GM19467 (cell line): ENCODE data around the gene NNMT.

ENCODE experiments used
- ATAC-seq: cut with Tn5 transposase; IDR thresholded peaks from one replicate; pipeline ENCODE4 v1.9.1; 2021; ENCODE audit warnings: mild to moderate bottlenecking, moderate library complexity; ENCODE audit not compliant: unreplicated experiment

The NNMT gene

GRCh38 chr11:114343493-114343892, 47.3 kb downstream of the NNMT start:
- no peak for ATAC-seq

GRCh38 chr11:114344494-114344893, 48.3 kb downstream of the NNMT start:
- no peak for ATAC-seq

GRCh38 chr11:114345575-114346222, 49.5 kb downstream of the NNMT start:
- no peak for ATAC-seq

GRCh38 chr11:114346709-114347141, 50.5 kb downstream of the NNMT start:
- ATAC-seq: no peak

- no peak for ATAC-seq
Observed at GRCh38 chr11:114348200-114349191, 52.3 kb downstream of the NNMT start.

GRCh38 chr11:114350022-114350421, 53.8 kb downstream of the NNMT start:
- ATAC-seq: no peak

- ATAC-seq: no peak
Observed at GRCh38 chr11:114353443-114353842, 57.2 kb downstream of the NNMT start.

GRCh38 chr11:114354076-114354475, 57.9 kb downstream of the NNMT start:
- ATAC-seq: no peak

GRCh38 chr11:114358716-114359115, 62.5 kb downstream of the NNMT start:
- ATAC-seq: no peak

- no peak for ATAC-seq
Observed at GRCh38 chr11:114359342-114359741, 63.1 kb downstream of the NNMT start.

GRCh38 chr11:114362326-114362725, 66.1 kb downstream of the NNMT start:
- no peak for ATAC-seq

GRCh38 chr11:114362958-114363357, 66.8 kb downstream of the NNMT start:
- no peak for ATAC-seq
